GM21723 (cell line): Measurements from ENCODE around the gene FOXC1.

ENCODE experiments used
- ATAC-seq: cut with Tn5 transposase; IDR thresholded peaks from one replicate; pipeline ENCODE4 v1.9.1; 2021; ENCODE audit warnings: mild to moderate bottlenecking, moderate library complexity; ENCODE audit not compliant: unreplicated experiment

Gene FOXC1

GRCh38 chr6:1611572-1612298, 2.0 kb downstream of the FOXC1 start:
- no peak for ATAC-seq

GRCh38 chr6:1612299-1612973, 2.7 kb downstream of the FOXC1 start:
- no peak for ATAC-seq

GRCh38 chr6:1612974-1613306, 3.2 kb downstream of the FOXC1 start:
- ATAC-seq: no peak

- ATAC-seq: no peak
Measured at GRCh38 chr6:1613346-1613687, 3.6 kb downstream of the FOXC1 start.

- ATAC-seq: no peak
Measured at GRCh38 chr6:1613688-1614447, 4.2 kb downstream of the FOXC1 start.

GRCh38 chr6:1614448-1615150, 4.9 kb downstream of the FOXC1 start:
- ATAC-seq: no peak

- ATAC-seq: no peak
Measured at GRCh38 chr6:1615151-1615852, 5.6 kb downstream of the FOXC1 start.

GRCh38 chr6:1615853-1616420, 6.2 kb downstream of the FOXC1 start:
- ATAC-seq: no peak

GRCh38 chr6:1616701-1617463, 7.2 kb downstream of the FOXC1 start:
- ATAC-seq: no peak

- no peak for ATAC-seq
Measured at GRCh38 chr6:1617466-1618310, 8.0 kb downstream of the FOXC1 start.

- no peak for ATAC-seq
Measured at GRCh38 chr6:1618311-1619097, 8.8 kb downstream of the FOXC1 start.

GRCh38 chr6:1619098-1619672, 9.5 kb downstream of the FOXC1 start:
- ATAC-seq: no peak

- no peak for ATAC-seq
Measured at GRCh38 chr6:1619673-1620503, 10.2 kb downstream of the FOXC1 start.

- ATAC-seq: no peak
Measured at GRCh38 chr6:1620504-1621069, 10.9 kb downstream of the FOXC1 start.

GRCh38 chr6:1621070-1621701, 11.5 kb downstream of the FOXC1 start:
- no peak for ATAC-seq

- no peak for ATAC-seq
Measured at GRCh38 chr6:1622220-1622850, 12.6 kb downstream of the FOXC1 start.
